Activated CD4-positive, alpha-beta T cell treated with anti-CD3 and anti-CD28 coated beads for 36 hours (primary cell): ENCODE data around the gene GALK1. TPM values are rescaled to one million over a fixed set of nuclear protein-coding genes. Genes with fewer than 3 reads are reported as not detected.
"Not testable (repeated sequence)": the region's sequence is repeated elsewhere in the genome, so short reads cannot be mapped to it uniquely, and the experiment has no call there.

ENCODE experiments used
- ATAC-seq: fragments of 200-7000 bp; cut with Tn5 transposase; one replicate; pipeline ENCODE4 v1.10.0; 2021; ENCODE audit warnings: mild to moderate bottlenecking, moderate library complexity
- CTCF ChIA-PET: fragments of 350-600 bp; sonication (Branson Sonifier 250); formaldehyde crosslinking; loops from one replicate; lab custom pipeline; 2021; ENCODE audit warnings: antibody characterized with exemption; lab: Charles Lee
- POLR2A ChIA-PET: fragments of 350-600 bp; sonication (Branson Sonifier 250); formaldehyde crosslinking; loops from one replicate; lab custom pipeline; 2021; ENCODE audit warnings: antibody characterized with exemption, inconsistent platforms; lab: Charles Lee
- DNase-seq: peaks from one replicate; pipeline ENCODE4 v3.0.0-alpha.2; 2020
- H3K27ac Mint-ChIP-seq: one replicate; pipeline ENCODE4 v1.8.0; 2021; ENCODE audit warnings: mixed read lengths
- H3K27me3 Mint-ChIP-seq: one replicate; pipeline ENCODE4 v1.8.0; 2021; ENCODE audit warnings: mixed read lengths
- H3K36me3 Mint-ChIP-seq: one replicate; pipeline ENCODE4 v1.8.0; 2021; ENCODE audit warnings: low read depth, mixed read lengths
- H3K4me1 Mint-ChIP-seq: one replicate; pipeline ENCODE4 v1.8.0; 2021; ENCODE audit warnings: mixed read lengths
- H3K4me3 Mint-ChIP-seq: one replicate; pipeline ENCODE4 v1.8.0; 2021; ENCODE audit warnings: mild to moderate bottlenecking, moderate library complexity, mixed read lengths
- H3K9me3 Mint-ChIP-seq: one replicate; pipeline ENCODE4 v1.8.0; 2021; ENCODE audit warnings: low read depth, mixed read lengths
- intact Hi-C, 2 experiments: fragments of 100-400 bp; cut with DNase I in 1 of 2; cut with micrococcal nuclease in 1 of 2; formaldehyde crosslinking; loops; one replicate each; pipeline versions ENCODE4 v1.14.2 to v1.15.1; 2022 to 2024; cut with DNase I, micrococcal nuclease
- total RNA-seq, 2 experiments: library from RNA; stranded (reverse); gene quantifications; one replicate each; pipeline ENCODE4 v1.2.3, GENCODE V29; 2021

GALK1 gene
- 10 to 100 TPM; 50.3 to 63.2 TPM for total RNA-seq

DNA sequence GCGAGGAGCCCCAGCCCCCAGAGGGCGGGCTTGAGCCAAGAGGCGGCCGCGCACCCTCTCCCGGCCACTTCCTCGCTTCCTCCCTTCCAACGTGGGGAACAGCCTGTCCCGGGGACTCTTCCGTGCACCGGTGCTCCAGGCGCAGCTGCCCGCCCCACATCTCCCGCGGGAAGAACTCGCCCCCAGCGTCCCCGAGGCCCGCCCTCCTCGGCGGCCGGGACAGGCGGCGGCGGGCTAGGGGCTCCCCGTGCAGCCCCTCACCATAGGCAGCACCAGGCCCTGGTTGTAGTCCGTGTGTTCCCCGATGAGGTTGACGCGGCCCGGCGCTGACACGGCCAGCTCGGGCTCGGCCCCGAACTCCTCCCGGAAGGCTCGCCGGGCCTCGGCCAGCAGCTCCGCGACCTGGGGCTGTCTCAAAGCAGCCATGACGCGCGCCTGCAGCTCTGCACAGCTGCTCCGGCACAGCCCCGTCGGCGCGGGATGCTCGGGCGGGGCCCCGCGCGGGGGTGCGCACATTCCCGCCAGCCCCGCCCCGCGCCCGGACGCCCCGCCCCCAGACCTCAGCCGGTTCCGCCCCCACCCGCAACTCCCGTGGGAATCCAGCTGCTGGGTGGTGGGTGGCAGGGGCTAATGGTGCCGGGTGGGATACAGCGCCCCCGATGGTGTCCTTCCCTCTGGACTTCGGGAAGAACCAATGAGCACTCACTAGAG is at the start of gene GALK1:
Gene GALK1, minus strand, starts transcription at position 482 of the 711 bp plus-strand sequence. Its CDS starts 56 bp downstream, at position 426.
- peak; percentile 95 for ATAC-seq
- peaks cover 5% of the 10 kb centered on the region for H3K36me3 Mint-ChIP-seq
- H3K9me3 Mint-ChIP-seq: no peaks in the 10 kb centered on the region
- H3K27ac Mint-ChIP-seq: peak within 1 kb of the TSS; percentile 83
- POLR2A ChIA-PET: interaction anchor here (0.6 to 6.1 kb wide), 8 partner anchors 10 to 90 kb away, joined by 3 to 79 read pairs (median 6); partner anchors contain the start of gene WBP2
- peak; percentile 90 for DNase-seq
- CTCF ChIA-PET: interaction anchor here (0.5 to 7.8 kb wide), 21 partner anchors 9 to 249 kb away, joined by 3 to 76 read pairs (median 5); a partner anchor contains a TSS
- H3K27me3 Mint-ChIP-seq: no peaks in the 10 kb centered on the region
- peak within 1 kb of the TSS; percentile 80 for H3K4me3 Mint-ChIP-seq
- intact Hi-C loops: loop anchor here (1.0 to 5.0 kb wide), 5 partner anchors 14 to 242 kb away; partner anchors contain the start of gene WBP2 (in 1 of the 2)
- H3K4me1 Mint-ChIP-seq: peaks cover 3% of the 10 kb centered on the region

DNA sequence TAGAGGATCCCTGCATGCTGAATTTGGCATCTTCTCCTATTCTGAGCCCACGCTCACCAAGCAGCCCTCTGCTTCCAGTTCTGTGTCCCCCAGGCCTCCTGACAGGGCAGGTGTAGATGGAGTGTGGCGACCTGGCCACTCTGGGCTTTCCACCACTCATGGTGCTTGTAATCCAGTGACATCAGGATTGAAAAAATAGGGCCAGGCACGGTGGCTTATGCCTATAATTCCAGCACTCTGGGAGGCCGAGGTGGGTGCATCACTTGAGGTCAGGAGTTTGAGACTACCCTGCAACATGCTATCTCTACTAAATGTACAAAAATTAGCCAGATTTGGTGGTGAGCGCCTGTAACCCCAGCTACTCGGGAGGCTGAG is 49.0 kb upstream of the GALK1 start:
- POLR2A ChIA-PET: no interaction called here
- H3K9me3 Mint-ChIP-seq: no peaks in the 10 kb centered on the region
- no peaks in the 10 kb centered on the region for H3K4me1 Mint-ChIP-seq
- H3K27ac Mint-ChIP-seq: no peak overlapping the region
- ATAC-seq (no peak), DNase-seq (no peak)
- no peaks in the 10 kb centered on the region for H3K27me3 Mint-ChIP-seq
- peaks cover 18% of the 10 kb centered on the region for H3K36me3 Mint-ChIP-seq
- H3K4me3 Mint-ChIP-seq: no peak overlapping the region
- CTCF ChIA-PET: interaction anchor here (1.7 kb wide), 1 partner anchor 13 kb away, joined by 5 read pairs; no protein-coding TSS in a partner anchor
- intact Hi-C loops: no loop called here

DNA sequence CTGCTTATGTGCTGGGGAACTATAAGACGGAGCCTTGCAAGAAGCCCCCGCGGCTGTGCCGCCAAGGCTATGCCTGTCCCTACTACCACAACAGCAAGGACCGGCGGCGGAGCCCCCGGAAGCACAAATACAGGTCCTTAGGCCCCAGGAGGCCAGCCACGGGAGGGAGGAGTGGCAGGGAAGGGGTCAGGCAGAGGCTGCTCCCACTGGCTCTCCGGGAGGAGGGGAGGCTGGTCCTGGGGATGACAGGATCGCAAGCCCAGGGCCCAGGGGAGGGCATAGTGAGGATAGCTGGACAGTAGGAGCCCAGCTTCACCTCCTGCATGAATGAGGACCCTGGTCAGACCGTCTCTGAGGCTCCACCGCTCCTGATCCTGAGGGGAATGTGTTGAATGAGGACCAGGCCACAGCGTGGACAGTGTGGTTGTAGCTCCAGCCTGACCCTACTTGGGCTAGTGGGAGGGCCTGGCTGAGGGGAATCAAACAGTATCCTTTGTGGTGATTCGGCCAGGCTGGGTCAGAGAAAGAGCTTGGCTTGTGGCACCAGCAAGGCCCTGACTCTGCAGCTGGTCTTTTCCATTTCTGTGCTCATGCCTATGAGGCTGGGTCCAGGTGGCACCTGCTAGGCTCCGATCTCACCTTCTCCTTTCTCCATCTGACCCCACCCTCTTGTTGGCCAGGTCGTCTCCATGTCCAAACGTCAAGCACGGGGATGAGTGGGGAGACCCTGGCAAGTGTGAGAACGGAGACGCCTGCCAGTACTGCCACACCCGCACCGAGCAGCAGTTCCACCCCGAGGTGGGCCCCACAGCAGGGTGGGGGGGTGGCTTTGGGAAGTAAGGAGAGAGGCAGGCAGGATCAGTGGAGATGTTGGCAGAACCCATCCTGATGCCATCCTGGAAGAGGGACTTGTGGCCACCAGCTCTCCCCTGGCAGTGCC is 48.4 kb upstream of the GALK1 start:
- no peak overlapping the region for H3K27ac Mint-ChIP-seq
- H3K4me3 Mint-ChIP-seq: no peak overlapping the region
- ChIA-PET POLR2A (no interaction called here), CTCF (interaction anchor here (0.7 to 1.7 kb wide), 2 partner anchors 14 to 48 kb away, joined by 3 to 5 read pairs; partner anchors contain the start of gene GALK1)
- H3K27me3 Mint-ChIP-seq: no peaks in the 10 kb centered on the region
- no peaks in the 10 kb centered on the region for H3K9me3 Mint-ChIP-seq
- H3K4me1 Mint-ChIP-seq: peaks cover 4% of the 10 kb centered on the region
- no peak for ATAC-seq
- DNase-seq: no peak
- intact Hi-C loops: no loop called here
- peaks cover 15% of the 10 kb centered on the region for H3K36me3 Mint-ChIP-seq

DNA sequence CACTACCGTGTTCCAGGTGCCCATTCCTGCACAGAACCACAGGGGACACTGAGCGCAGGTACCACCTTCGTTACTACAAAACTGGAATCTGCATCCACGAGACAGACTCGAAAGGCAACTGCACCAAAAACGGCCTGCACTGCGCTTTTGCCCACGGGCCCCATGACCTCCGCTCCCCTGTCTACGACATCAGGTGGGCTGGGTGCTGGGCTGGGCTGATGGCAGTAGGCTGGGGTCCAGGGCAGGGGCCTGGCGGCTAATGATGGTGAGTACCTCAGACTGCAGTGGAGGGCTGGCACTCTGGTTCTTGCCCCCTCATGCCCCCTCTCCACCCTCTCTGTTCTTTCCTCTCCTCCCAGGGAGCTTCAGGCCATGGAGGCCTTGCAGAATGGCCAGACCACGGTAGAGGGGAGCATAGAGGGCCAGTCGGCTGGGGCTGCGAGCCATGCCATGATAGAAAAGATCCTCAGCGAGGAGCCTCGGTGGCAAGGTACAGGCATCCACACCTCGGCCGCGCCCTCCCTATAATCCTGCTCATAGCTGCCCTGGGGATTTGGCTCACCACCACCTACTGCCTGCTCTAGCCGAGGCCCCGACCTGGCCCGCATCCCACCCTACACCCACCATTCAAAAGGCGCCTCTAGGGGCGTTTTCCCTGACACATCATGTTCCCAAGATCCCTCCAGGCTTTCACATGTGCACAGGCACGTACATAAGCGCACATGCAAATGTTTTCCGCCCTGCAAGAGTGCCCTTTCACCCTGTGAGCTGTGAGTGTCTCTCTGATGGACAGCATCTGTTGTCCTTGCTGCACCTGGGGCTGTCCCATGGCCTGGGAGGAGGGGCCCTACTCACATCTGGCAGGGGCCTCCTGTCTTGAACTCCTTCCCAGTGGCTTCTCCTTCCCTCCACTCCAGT is 47.4 kb upstream of the GALK1 start:
- H3K36me3 Mint-ChIP-seq: peaks cover 14% of the 10 kb centered on the region
- no peak for DNase-seq
- ChIA-PET CTCF (interaction anchor here (1.7 kb wide), 1 partner anchor 15 kb away, joined by 5 read pairs; no protein-coding TSS in a partner anchor), POLR2A (no interaction called here)
- H3K9me3 Mint-ChIP-seq: no peaks in the 10 kb centered on the region
- peaks cover 4% of the 10 kb centered on the region for H3K4me1 Mint-ChIP-seq
- intact Hi-C loops: no loop called here
- no peaks in the 10 kb centered on the region for H3K27me3 Mint-ChIP-seq
- no peak overlapping the region for H3K27ac Mint-ChIP-seq
- no peak overlapping the region for H3K4me3 Mint-ChIP-seq
- ATAC-seq: no peak

DNA sequence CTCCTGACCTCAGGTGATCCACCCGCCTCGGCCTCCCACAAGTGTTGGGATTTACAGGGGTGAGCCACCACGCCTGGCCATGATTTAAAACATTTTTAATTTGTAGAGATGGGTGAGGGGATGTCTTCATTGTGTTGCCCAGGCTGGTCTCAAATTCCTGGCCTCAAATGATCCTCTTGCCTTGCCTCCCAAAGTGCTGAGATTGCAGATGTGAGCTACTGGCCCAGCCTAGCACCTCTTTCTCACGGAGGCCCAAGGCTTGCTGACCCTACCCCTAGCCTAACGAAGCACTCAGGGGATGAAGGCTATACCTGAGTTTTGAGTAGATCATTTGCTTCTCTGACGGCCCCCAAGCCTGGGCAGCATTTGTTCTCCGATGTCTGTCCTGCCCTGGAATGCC is 46.2 kb upstream of the GALK1 start:
- intact Hi-C loops: no loop called here
- Mint-ChIP-seq H3K4me3 (no peak overlapping the region), H3K27me3 (no peaks in the 10 kb centered on the region), H3K9me3 (no peaks in the 10 kb centered on the region), H3K36me3 (peaks cover 9% of the 10 kb centered on the region), H3K4me1 (peaks cover 4% of the 10 kb centered on the region), H3K27ac (no peak overlapping the region)
- POLR2A ChIA-PET: no interaction called here
- ATAC-seq (no peak), DNase-seq (no peak)
- CTCF ChIA-PET: interaction anchor here (0.6 kb wide), 1 partner anchor 65 kb away, joined by 3 read pairs; no protein-coding TSS in a partner anchor

DNA sequence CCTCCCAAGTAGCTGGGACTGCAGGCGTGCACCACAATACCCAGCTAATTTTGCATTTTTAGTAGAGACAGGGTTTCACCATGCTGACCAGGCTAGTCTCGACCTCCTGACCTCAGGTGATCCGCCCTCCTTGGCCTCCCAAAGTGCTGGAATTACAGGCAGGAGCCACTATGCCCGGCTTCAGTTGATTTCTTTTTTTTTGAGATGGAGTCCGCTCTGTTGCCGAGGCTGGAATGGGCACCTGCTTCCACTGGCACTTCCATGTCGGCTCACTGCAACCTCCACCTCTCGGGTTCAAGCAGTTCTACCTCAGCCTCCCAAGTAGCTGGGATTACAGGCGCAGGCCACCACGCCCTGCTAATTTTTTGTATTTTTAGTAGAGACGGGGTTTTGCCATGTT is 45.8 kb upstream of the GALK1 start:
- H3K4me3 Mint-ChIP-seq, intact Hi-C loops, H3K9me3 Mint-ChIP-seq, ATAC-seq, CTCF ChIA-PET, POLR2A ChIA-PET, DNase-seq, H3K27me3 Mint-ChIP-seq, H3K27ac Mint-ChIP-seq, H3K4me1 Mint-ChIP-seq, H3K36me3 Mint-ChIP-seq: not testable (repeated sequence)

DNA sequence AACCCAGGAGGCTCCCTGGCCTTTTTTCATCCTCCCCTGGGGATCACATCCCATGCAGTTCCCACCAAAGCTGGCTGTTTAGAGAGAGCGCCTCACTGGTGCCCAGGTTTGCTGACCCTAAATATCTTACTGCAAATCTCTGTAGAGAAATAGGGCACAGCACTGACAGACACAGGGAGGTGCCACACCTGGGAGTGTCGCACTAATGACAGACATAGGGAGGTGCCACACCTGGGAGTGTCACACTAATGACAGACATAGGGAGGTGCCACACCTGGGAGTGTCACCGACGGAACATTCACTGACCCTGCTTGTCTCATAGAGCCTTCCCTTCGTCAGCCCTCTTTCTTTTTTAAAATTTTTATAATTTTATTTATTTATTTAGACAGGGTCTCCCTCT is 45.2 kb upstream of the GALK1 start:
- intact Hi-C loops: no loop called here
- ChIA-PET POLR2A (no interaction called here), CTCF (no interaction called here)
- H3K36me3 Mint-ChIP-seq: peaks cover 9% of the 10 kb centered on the region
- ATAC-seq (peak; percentile 30), DNase-seq (no peak)
- H3K4me3 Mint-ChIP-seq: no peak overlapping the region
- H3K27ac Mint-ChIP-seq: no peak overlapping the region
- peaks cover 4% of the 10 kb centered on the region for H3K4me1 Mint-ChIP-seq
- H3K27me3 Mint-ChIP-seq: no peaks in the 10 kb centered on the region
- H3K9me3 Mint-ChIP-seq: no peaks in the 10 kb centered on the region

DNA sequence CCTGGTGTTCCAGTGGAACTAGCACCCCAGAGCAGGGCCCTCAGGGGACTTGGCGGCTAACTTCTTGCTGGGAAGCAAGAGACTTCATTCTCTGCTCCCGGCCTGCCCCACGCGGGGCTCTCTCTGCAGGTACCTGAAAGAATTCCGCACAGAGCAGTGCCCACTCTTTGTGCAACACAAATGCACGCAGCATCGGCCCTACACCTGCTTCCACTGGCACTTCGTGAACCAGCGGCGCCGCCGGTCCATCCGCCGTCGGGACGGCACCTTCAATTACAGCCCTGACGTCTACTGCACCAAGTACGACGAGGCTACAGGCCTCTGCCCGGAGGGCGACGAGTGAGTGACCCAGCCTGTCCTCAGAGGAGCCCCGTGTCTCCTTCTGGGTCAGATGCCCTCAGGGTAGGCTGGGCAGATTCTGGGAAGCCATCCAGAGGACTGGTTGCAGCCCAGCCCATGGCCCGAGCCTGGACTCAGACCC is 44.7 kb upstream of the GALK1 start:
- POLR2A ChIA-PET: no interaction called here

DNA sequence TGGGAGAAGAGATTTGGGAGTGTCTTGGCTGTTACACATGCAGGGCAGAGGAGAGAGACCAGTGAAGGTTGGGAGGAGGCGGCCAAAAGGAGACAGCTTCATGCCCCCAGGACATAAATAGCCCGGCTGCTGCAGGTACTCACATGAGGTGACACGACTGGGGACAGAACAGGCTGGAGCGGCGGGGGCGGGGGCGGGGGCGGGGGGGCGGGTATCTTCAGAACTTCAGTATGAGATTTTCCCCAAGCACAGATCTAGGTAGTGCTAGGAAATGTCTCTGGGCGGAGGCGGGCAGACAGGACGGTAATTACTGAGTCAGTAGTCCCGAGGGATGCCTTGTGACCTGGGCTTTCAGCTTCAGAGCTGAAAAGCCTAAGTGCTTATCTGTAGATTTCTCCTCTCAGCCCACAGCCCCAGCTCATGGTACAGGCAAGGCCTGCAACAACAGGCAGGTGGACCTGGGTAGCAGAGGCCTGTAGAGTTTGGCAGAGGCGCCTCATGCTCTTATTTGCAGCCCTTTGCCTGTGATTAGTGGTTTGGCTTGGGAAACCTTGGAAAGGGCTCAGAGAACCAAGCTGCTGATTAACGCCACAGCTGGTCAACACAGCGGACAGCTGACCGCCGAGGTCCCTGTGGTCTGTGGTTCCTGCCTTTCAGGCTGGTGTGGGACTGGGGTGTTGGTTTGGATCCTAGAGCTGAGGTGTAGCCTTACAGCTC is 44.1 kb upstream of the GALK1 start:
- no peaks in the 10 kb centered on the region for H3K9me3 Mint-ChIP-seq
- intact Hi-C loops: no loop called here
- H3K4me3 Mint-ChIP-seq: no peak overlapping the region
- peak overlapping the region; percentile 74 for H3K27ac Mint-ChIP-seq
- H3K27me3 Mint-ChIP-seq: no peaks in the 10 kb centered on the region
- peaks cover 4% of the 10 kb centered on the region for H3K4me1 Mint-ChIP-seq
- ATAC-seq: peak; percentile 33
- ChIA-PET POLR2A (interaction anchor here (0.6 kb wide), 1 partner anchor 215 kb away, joined by 4 read pairs; no protein-coding TSS in a partner anchor), CTCF (no interaction called here)
- DNase-seq: no peak
- H3K36me3 Mint-ChIP-seq: peaks cover 4% of the 10 kb centered on the region

More for the DNA sequence above, 44.7 kb upstream of the GALK1 start:
- Mint-ChIP-seq H3K4me1 (peaks cover 4% of the 10 kb centered on the region), H3K27ac (no peak overlapping the region), H3K4me3 (no peak overlapping the region), H3K27me3 (no peaks in the 10 kb centered on the region), H3K9me3 (no peaks in the 10 kb centered on the region), H3K36me3 (peaks cover 9% of the 10 kb centered on the region)
- CTCF ChIA-PET: no interaction called here
- intact Hi-C loops: no loop called here
- no peak for ATAC-seq
- DNase-seq: no peak

DNA sequence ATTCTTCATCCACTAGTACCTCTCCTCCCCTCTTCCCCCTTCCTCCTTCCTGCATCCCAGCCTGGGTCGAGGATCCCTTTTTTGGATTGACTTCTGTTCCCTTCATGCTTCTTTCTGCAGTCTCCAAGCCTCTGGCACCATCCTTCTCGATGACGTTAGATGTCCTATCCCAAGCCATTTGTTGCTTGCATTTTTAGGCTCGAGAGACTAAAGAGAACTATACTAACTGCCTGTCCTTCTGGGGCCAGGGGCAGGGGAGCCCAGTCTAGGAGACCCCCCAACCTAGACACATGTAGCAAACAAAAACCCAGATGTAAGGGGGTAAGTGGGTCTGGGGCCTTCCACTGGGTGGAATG is 43.5 kb upstream of the GALK1 start:
- Mint-ChIP-seq H3K4me1 (peaks cover 8% of the 10 kb centered on the region), H3K27me3 (no peaks in the 10 kb centered on the region), H3K36me3 (peaks cover 2% of the 10 kb centered on the region), H3K4me3 (no peak overlapping the region), H3K9me3 (no peaks in the 10 kb centered on the region), H3K27ac (peak overlapping the region; percentile 74)
- DNase-seq (no peak), ATAC-seq (no peak)
- intact Hi-C loops: no loop called here
- POLR2A ChIA-PET: interaction anchor here (0.6 kb wide), 1 partner anchor 215 kb away, joined by 4 read pairs; no protein-coding TSS in a partner anchor
- CTCF ChIA-PET: interaction anchor here (1.3 kb wide), 1 partner anchor 14 kb away, joined by 3 read pairs; no protein-coding TSS in a partner anchor
